Heart right ventricle (tissue), 16 donors: ENCODE results near the gene LDHAL6B. TPM values are rescaled to one million over a fixed set of nuclear protein-coding genes. Genes with fewer than 3 reads are reported as not detected.

Source experiments
- ATAC-seq, 8 donors: fragments of 200-7000 bp; cut with Tn5 transposase; one replicate each; pipeline ENCODE4 v1.9.1; 2020; ENCODE audit warnings: mild to moderate bottlenecking in 8 of 8, moderate library complexity in 8 of 8, moderate number of reproducible peaks in 1 of 8
- DNase-seq, 2 donors: peaks; one replicate each; pipeline ENCODE4 v3.0.0-alpha.2; 2020
- H3K27ac ChIP-seq, 10 donors: fragments of 200-600 bp; sonication (generic) in 2 of 10; one replicate each; pipeline versions ENCODE4 v1.5.0 to v1.8.0; 2020 to 2022; ENCODE audit warnings: mild to moderate bottlenecking in 3 of 10
- H3K27me3 ChIP-seq, 7 donors: fragments of 200-600 bp; one replicate each; pipeline ENCODE4 v1.8.0; 2021 to 2022; ENCODE audit warnings: mild to moderate bottlenecking in 2 of 7
- H3K36me3 ChIP-seq, 9 donors: fragments of 200-600 bp; sonication (generic) in 1 of 9; one replicate each; pipeline versions ENCODE4 v1.5.0 to v1.8.0; 2020 to 2022; ENCODE audit warnings: mild to moderate bottlenecking in 2 of 9
- H3K4me1 ChIP-seq, 9 donors: fragments of 200-600 bp; sonication (generic) in 1 of 9; one replicate each; pipeline versions ENCODE4 v1.5.0 to v1.8.0; 2020 to 2022; ENCODE audit warnings: mild to moderate bottlenecking in 4 of 9
- H3K4me3 ChIP-seq, 10 donors: fragments of 200-600 bp; sonication (generic) in 2 of 10; one replicate each; pipeline versions ENCODE4 v1.5.0 to v1.8.0; 2020 to 2022; ENCODE audit warnings: mild to moderate bottlenecking in 7 of 10, moderate library complexity in 2 of 10
- H3K9me3 ChIP-seq, 11 donors: fragments of 200-600 bp in 10 of 11; sonication (generic) in 2 of 11; one replicate each; pipeline versions ENCODE4 v1.5.0 to v1.8.0; 2013 to 2022; ENCODE audit warnings: mild to moderate bottlenecking in 2 of 11, control low read depth in 1 of 11, moderate library complexity in 1 of 11
- CTCF ChIP-seq, 9 donors: fragments of 200-600 bp; sonication (generic) in 2 of 9; IDR thresholded peaks; one replicate each; pipeline versions ENCODE4 v1.5.0 to v1.8.0; 2021 to 2022; ENCODE audit warnings: antibody characterized with exemption in 9 of 9, mild to moderate bottlenecking in 5 of 9, moderate library complexity in 1 of 9
- WGBS, 2 donors: extraction: QIAGEN DNeasy Blood & Tissue Kit; methylation state at CpG; one replicate each; pipeline ENCODE4 v1.1.7; 2013; ENCODE audit warnings: inconsistent platforms in 1 of 2; 5-methylcytosine and 5-hydroxymethylcytosine counted together
- intact Hi-C, 10 donors: fragments of 100-400 bp; cut with DNase I; formaldehyde crosslinking; loops; one replicate each; pipeline versions ENCODE4 v1.11.1 to v1.14.2; 2022
- polyA plus RNA-seq, 2 donors: library from polyadenylated mRNA; stranded (reverse); fragments of 200-250 nt; gene quantifications; one replicate each; pipeline ENCODE4 v1.2.3, GENCODE V29; 2013
- total RNA-seq, 10 donors: library from RNA; stranded (reverse); fragmentation: NEBNext Ultra II Directional in 3 of 10; extraction: Animal tissue kit (Norgen Biotek cat#: 25700) in 3 of 10; gene quantifications; one replicate each; pipeline versions ENCODE4 v1.2.1 to v1.2.4, GENCODE V29; 2021 to 2023
- donor health status: Arrhythmogenic right ventricular cardiomyopathy.
- donor health status: ischemic (EF 13 %, LVEDD 7.1; RV severe dilation, severe dysfunction).
- donor health status: healthy with polysubstance abuse.
- donor health status: DM: no; HTN: yes; CAD: no.
- donor health status: DM: no; HTN: no; CAD: no.
- donor health status: ischemic (EF 25% LVEDD 6.9; RV normal size, moderate dysfunction).
- donor health status: ischemic (EF 25% LVEDD 5.7; RV mildly dilated, moderate dysfunction).
- donor health status: healthy.
- donor health status: DM: yes; HTN: yes; CAD: no.
- donor health status: Ischemic cardiomyopathy.
- donor health status: ischemic (EF 35%, LVEDD 5.7; RV mildly dilated, moderate dysfunction).
- donor health status: nonischemic (EF 11% LVEDD 7.7; RV severe dilation, severe dysfunction).
- donor health status: DM: yes; HTN: yes; CAD: no.
- donor health status: PGD.
- donor health status: ischemic (EF 29% LVEDD 5.4; RV normal size, mild dysfunction).
- donor health status: nonischemic (EF 23%, LVEDD 6.1; RV moderate dilation, normal function).

LDHAL6B gene
- total and polyA plus RNA-seq, 12 donors = not detected

DNA sequence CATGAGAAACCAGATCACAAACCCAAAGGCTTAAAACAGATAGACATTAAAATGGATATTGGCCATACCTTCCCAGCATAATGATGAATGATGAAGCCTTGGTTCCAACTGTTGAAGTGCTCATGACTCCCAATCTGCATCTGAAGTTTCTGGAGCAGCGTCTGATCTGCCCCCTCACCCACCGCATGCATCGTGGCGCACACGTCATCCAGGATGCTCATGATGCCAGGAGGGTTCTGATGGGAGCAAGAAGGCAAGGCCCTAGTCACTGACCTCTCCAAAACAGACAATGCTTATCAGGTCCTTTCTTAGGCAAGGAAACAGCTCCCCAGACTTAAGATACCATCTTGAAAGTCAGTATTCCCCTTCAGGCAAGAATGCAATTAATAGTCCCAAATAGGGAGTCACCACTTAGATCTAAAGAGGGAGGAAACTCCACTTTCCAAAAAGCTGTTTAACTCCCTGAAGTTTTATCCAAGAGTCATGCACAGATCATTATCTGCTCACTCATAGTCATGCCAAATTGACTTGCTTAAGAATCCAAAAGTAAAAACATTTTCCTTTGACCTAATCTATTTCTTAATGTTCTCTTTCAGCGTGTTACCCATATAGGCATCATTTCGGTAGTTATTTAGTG, 2.1 kb downstream of the LDHAL6B start:
- TF ChIP-seq CTCF (IDR thresholded peaks at IDR 0.05) = no peak
- Histone ChIP-seq H3K36me3 (peaks cover 0 to 95% (median 21%) of the 10 kb centered on the region in 9 donors), H3K4me3 (no peak overlapping the region), H3K27me3 (no peaks in the 10 kb centered on the region), H3K4me1 (no peaks in the 10 kb centered on the region), H3K27ac (no peak overlapping the region), H3K9me3 (no peaks in the 10 kb centered on the region)
- DNase-seq (no peak), ATAC-seq (no peak)
- intact Hi-C loops = no loop called here
- WGBS, 2 donors = 97 to 98% methylated on average over 7 of the region's 7 CpGs

DNA sequence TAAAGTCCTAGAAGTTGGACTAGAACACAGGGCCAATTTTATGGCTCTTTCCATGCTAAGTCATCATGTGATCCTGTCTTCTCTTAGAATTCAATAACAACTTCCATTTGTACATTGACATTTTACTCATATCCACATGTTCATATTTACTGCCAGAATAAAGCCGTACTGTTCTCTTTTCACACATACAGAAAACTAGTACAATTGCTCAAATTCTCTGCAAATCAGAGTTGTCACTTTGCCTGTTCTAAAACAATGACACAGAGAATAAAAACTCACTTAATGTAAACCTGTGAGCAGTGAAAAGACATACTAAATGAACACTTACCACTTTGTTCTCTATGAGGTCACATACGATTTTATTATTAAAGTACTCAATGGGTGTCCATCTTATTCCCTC, 3.5 kb downstream of the LDHAL6B start:
- no peak for DNase-seq
- H3K27ac ChIP-seq = no peak overlapping the region
- ATAC-seq = no peak
- no peak for TF ChIP-seq CTCF (IDR thresholded peaks at IDR 0.05)
- intact Hi-C loops = no loop called here
- no peaks in the 10 kb centered on the region for H3K9me3 ChIP-seq
- H3K36me3 ChIP-seq = peaks cover 0 to 95% (median 21%) of the 10 kb centered on the region in 9 donors
- H3K4me1 ChIP-seq = no peaks in the 10 kb centered on the region
- no peaks in the 10 kb centered on the region for H3K27me3 ChIP-seq
- no peak overlapping the region for H3K4me3 ChIP-seq
- WGBS, 2 donors = 93 to 94% methylated on average over 2 of the region's 2 CpGs

- intact Hi-C loops = no loop called here
- H3K4me3 ChIP-seq = no peak overlapping the region
- WGBS, 2 donors = 95 to 98% methylated on average over 5 of the region's 5 CpGs
- ATAC-seq = no peak
- TF ChIP-seq CTCF (IDR thresholded peaks at IDR 0.05) = no peak
- no peak overlapping the region for H3K27ac ChIP-seq
- H3K27me3 ChIP-seq = no peaks in the 10 kb centered on the region
- H3K9me3 ChIP-seq = no peaks in the 10 kb centered on the region
- DNase-seq = no peak
- H3K4me1 ChIP-seq = peaks cover 0 to 14% (median 0%) of the 10 kb centered on the region in 9 donors
- H3K36me3 ChIP-seq = peaks cover 0 to 91% (median 7%) of the 10 kb centered on the region in 9 donors
Observed at GRCh38 chr15:59216911-59217310, 10.3 kb downstream of the LDHAL6B start.

- TF ChIP-seq CTCF (IDR thresholded peaks at IDR 0.05) = no peak
- peaks cover 0 to 92% (median 7%) of the 10 kb centered on the region in 9 donors for H3K36me3 ChIP-seq
- no peak for ATAC-seq
- H3K4me1 ChIP-seq = peaks cover 0 to 25% (median 7%) of the 10 kb centered on the region in 9 donors
- H3K4me3 ChIP-seq = no peak overlapping the region
- H3K27ac ChIP-seq = no peak overlapping the region
- H3K9me3 ChIP-seq = no peaks in the 10 kb centered on the region
- intact Hi-C loops = no loop called here
- H3K27me3 ChIP-seq = no peaks in the 10 kb centered on the region
- no peak for DNase-seq
- 87 to 88% methylated on average over 14 of the region's 14 CpGs for WGBS, 2 donors
Observed at GRCh38 chr15:59217876-59218498, 11.3 kb downstream of the LDHAL6B start.
